K562 (cell line): Measurements from ENCODE around the gene UBASH3B. TPM values are rescaled to one million over a fixed set of nuclear protein-coding genes. Genes with fewer than 3 reads are reported as not detected.

ENCODE experiments used
- ATAC-seq: fragments of 200-7000 bp; cut with Tn5 transposase; 3 replicates; pipeline ENCODE4 v1.9.1; 2020; ENCODE audit warnings: moderate library complexity
- BruUV-seq: library from RNA; stranded (reverse); fragments of 400-500 nt; replicated peaks from 2 replicates; lab custom pipeline; 2021; lab: Mats Ljungman, UMichigan
- CTCF ChIA-PET: fragments of 300-600 bp; formaldehyde crosslinking; extraction: SDS; loops from one replicate; lab custom pipeline; 2021; ENCODE audit warnings: low intra/inter-chr PET ratio; lab: Yijun Ruan, JAX
- POLR2A ChIA-PET: fragments of 300-600, 350-650 bp; sonication (Branson Sonifier 250); formaldehyde crosslinking; extraction: SDS; loops from one replicate; lab custom pipeline; 2021; ENCODE audit warnings: antibody characterized with exemption, inconsistent platforms; lab: Yijun Ruan, JAX
- DNase-seq, 4 experiments: peaks; one replicate each; pipeline versions ENCODE4 v3.0.0 to v3.0.0-alpha.2; 2011 to 2018; ENCODE audit warnings: low spot score in 3 of 4, mixed read lengths in 3 of 4; ENCODE audit errors: extremely low read depth in 1 of 4
- FAIRE-seq: peaks from 2 replicates; lab custom pipeline; 2011; peaks lifted over from hg19 to GRCh38; lab: Jason Lieb, UNC
- H2AFZ ChIP-seq: 2 replicates; pipeline ENCODE4 v1.6.0; 2011; ENCODE audit warnings: low read depth, low read length, control low read depth, inconsistent platforms
- H3K27ac ChIP-seq: fragments of 200-600 bp; 3 replicates; pipeline ENCODE4 v1.8.0; 2011; ENCODE audit warnings: low read depth, mild to moderate bottlenecking, control low read depth, inconsistent platforms, low read length, moderate library complexity, mixed read lengths; ENCODE audit errors: extremely low read depth
- H3K27me3 ChIP-seq, 2 experiments: fragments of 300-600 bp in 1 of 2; 2 replicates in 1 of 2; 3 replicates in 1 of 2; pipeline versions ENCODE4 v1.6.0 to v1.8.0; 2011; ENCODE audit warnings: inconsistent platforms in 2 of 2, low read length in 2 of 2, mild to moderate bottlenecking in 1 of 2, mixed read lengths in 1 of 2, moderate library complexity in 1 of 2; ENCODE audit not compliant: control insufficient read depth in 2 of 2, insufficient read depth in 2 of 2
- H3K36me3 ChIP-seq: fragments of 300-600 bp; 3 replicates; pipeline ENCODE4 v1.8.0; 2011; ENCODE audit warnings: mild to moderate bottlenecking, low read length, inconsistent platforms; ENCODE audit not compliant: control insufficient read depth, insufficient read depth
- H3K4me1 ChIP-seq, 2 experiments: fragments of 200-600 bp in 1 of 2; replicated peaks in 1 of 2; 2 replicates in 1 of 2; 3 replicates in 1 of 2; pipeline versions ENCODE4 v1.5.1 to v1.8.0; 2011; ENCODE audit warnings: inconsistent platforms in 2 of 2, low read length in 2 of 2, mild to moderate bottlenecking in 1 of 2, mixed read lengths in 1 of 2, moderate library complexity in 1 of 2; ENCODE audit not compliant: control insufficient read depth in 2 of 2, insufficient read depth in 2 of 2
- H3K4me2 ChIP-seq: 2 replicates; pipeline ENCODE4 v1.6.1; 2011; ENCODE audit warnings: low read length, control low read depth, inconsistent platforms, mixed read lengths; ENCODE audit not compliant: insufficient read depth
- H3K4me3 ChIP-seq: fragments of 200-600 bp; sonication (generic), shearing (Covaris generic); 2 replicates; pipeline ENCODE4 v1.5.1; 2016; ENCODE audit warnings: control low read depth, inconsistent platforms
- H3K79me2 ChIP-seq: fragments of 200-600 bp; 3 replicates; pipeline ENCODE4 v1.8.0; 2011; ENCODE audit warnings: low read length, inconsistent platforms; ENCODE audit not compliant: control insufficient read depth, insufficient read depth
- H3K9ac ChIP-seq, 2 experiments: 2 replicates each; pipeline versions ENCODE4 v1.6.0 to v1.6.1; 2011; ENCODE audit warnings: low read depth in 2 of 2, low read length in 2 of 2, control low read depth in 1 of 2, inconsistent platforms in 1 of 2, mild to moderate bottlenecking in 1 of 2, mixed read lengths in 1 of 2; ENCODE audit not compliant: insufficient read depth in 1 of 2
- H3K9me1 ChIP-seq: one replicate; pipeline ENCODE4 v1.6.0; 2011; ENCODE audit warnings: inconsistent platforms, mild to moderate bottlenecking, low read length, moderate library complexity; ENCODE audit not compliant: control insufficient read depth, insufficient read depth
- H3K9me3 ChIP-seq: replicated peaks from 2 replicates; pipeline ENCODE4 v1.5.1; 2011; ENCODE audit warnings: low read depth, low read length, inconsistent platforms; ENCODE audit not compliant: control insufficient read depth, insufficient read depth
- H4K20me1 ChIP-seq: replicated peaks from 2 replicates; pipeline ENCODE4 v1.6.1; 2011; ENCODE audit warnings: low read length, inconsistent platforms, mixed read lengths; ENCODE audit not compliant: control insufficient read depth, insufficient read depth
- DMBX1 ChIP-seq: fragments of 250-450 bp; sonication (Bioruptor Pico); IDR thresholded peaks from 2 replicates; pipeline ENCODE4 v1.8.0; 2022; ENCODE audit warnings: inconsistent platforms, mild to moderate bottlenecking, moderate library complexity, borderline replicate concordance
- NFXL1 ChIP-seq: fragments of 450-650 bp; formaldehyde crosslinking; IDR thresholded peaks from 2 replicates; pipeline ENCODE4 v1.4.0; 2021; ENCODE audit warnings: mild to moderate bottlenecking
- POLR2A ChIP-seq: fragments of 450-650 bp; conservative IDR thresholded peaks from 2 replicates; pipeline ENCODE4 v1.6.1; 2016
- TAF7 ChIP-seq: fragments of 450-650 bp; IDR thresholded peaks from 2 replicates; pipeline ENCODE4 v1.6.1; 2016; ENCODE audit warnings: missing genetic modification characterization, missing compliant biosample characterization
- WGBS: fragments of 100-300 bp; shearing (Covaris generic); methylation state at CpG from one replicate; pipeline ENCODE4 v1.1.6; 2016; ENCODE audit warnings: low coverage, mixed read lengths; ENCODE audit not compliant: insufficient coverage; ENCODE audit errors: missing lambda C conversion rate; 5-methylcytosine and 5-hydroxymethylcytosine counted together
- in situ Hi-C: fragments of 300-500 bp; cut with MboI; formaldehyde crosslinking; loops from 4 replicates; pipeline ENCODE4 v1.15.0; 2018; ENCODE audit warnings: inconsistent platforms, mixed read lengths
- intact Hi-C: fragments of 100-400 bp; cut with micrococcal nuclease; formaldehyde crosslinking; loops from 2 replicates; pipeline ENCODE4 v1.14.2; 2022
- polyA plus RNA-seq, 8 experiments: library from polyadenylated mRNA; depleted of rRNA in 4 of 8; stranded (reverse) in 5 of 8; unstranded in 3 of 8; fragments of >200 nt; fragmentation: Nextera tagmentation in 2 of 8; fragmentation: Illumina TruSeq in 1 of 8; extraction: Ambion mirVana in 2 of 8; extraction: Trizol in 1 of 8; gene quantifications; 2 replicates each; pipeline versions ENCODE4 v1.2.1 to v1.2.3, GENCODE V29; 2011 to 2014; ENCODE audit warnings: inconsistent platforms in 1 of 8, missing spikeins in 1 of 8
- total RNA-seq, 7 experiments: library from RNA; depleted of rRNA in 6 of 7; stranded (reverse); fragments of >200 nt in 6 of 7; fragmentation: Illumina TruSeq in 2 of 7; extraction: Trizol in 2 of 7; gene quantifications; 2 replicates each; pipeline versions ENCODE4 v1.2.1 to v1.2.3, GENCODE V29; 2011 to 2021; ENCODE audit warnings: low replicate concordance in 1 of 7
- TF ChIP-seq, protein P1 (sequence below): fragments of 450-650 bp; formaldehyde crosslinking; IDR thresholded peaks from 2 replicates; pipeline ENCODE4 v1.4.0; 2020; ENCODE audit warnings: mild to moderate bottlenecking, moderate library complexity
- TF ChIP-seq, protein P2 (sequence below): fragments of 200-600 bp; sonication (generic); IDR thresholded peaks from one replicate; pipeline ENCODE4 v1.6.1; 2012; ENCODE audit warnings: mild to moderate bottlenecking, low read depth, low read length, inconsistent platforms
- TF ChIP-seq, protein P3 (sequence below), 2 experiments: fragments of 450-650 bp in 1 of 2; IDR thresholded peaks; 2 replicates each; pipeline ENCODE4 v1.6.1; 2011 to 2017; ENCODE audit warnings: low read depth in 2 of 2, antibody characterized with exemption in 1 of 2, borderline replicate concordance in 1 of 2, low read length in 1 of 2, mild to moderate bottlenecking in 1 of 2, mixed read lengths in 1 of 2; ENCODE audit not compliant: control insufficient read depth in 1 of 2

UBASH3B gene
- total and polyA plus RNA-seq, 9 of the 15 experiments (the other 6 are each of a cell fraction or from before 2014, with no cell fraction given), result 0.01 to 0.31 (median 0.08) TPM; not detected in 2

DNA sequence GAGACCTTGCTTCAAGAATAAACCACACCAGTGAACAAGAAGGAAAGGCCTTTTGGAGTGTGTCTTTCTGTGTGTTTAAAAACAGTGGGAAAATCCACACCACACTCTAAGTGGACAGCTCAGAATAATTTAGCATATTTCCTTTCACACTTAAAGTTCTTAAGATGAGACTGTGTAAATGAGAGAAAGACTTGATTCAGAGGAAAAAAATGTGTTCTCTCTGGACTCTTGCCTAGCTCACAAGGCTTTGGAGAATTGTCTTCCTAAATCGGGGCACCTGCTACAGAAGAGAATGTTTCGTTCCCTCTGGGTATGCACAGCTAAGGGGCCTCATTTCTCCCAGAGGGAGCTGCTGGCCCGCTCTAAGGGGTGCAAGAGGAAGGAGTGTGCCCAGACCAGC, 154.3 kb downstream of the UBASH3B start:
- Histone ChIP-seq H2AFZ (no peak overlapping the region), H3K9ac (no peak overlapping the region), H3K9me3 (no peaks in the 10 kb centered on the region), H3K4me1 (no peaks in the 10 kb centered on the region), H3K4me2 (no peak overlapping the region), H3K27ac (no peak overlapping the region), H3K79me2 (no peaks in the 10 kb centered on the region), H3K9me1 (no peaks in the 10 kb centered on the region), H3K36me3 (no peaks in the 10 kb centered on the region), H4K20me1 (no peaks in the 10 kb centered on the region), H3K27me3 (no peaks in the 10 kb centered on the region), H3K4me3 (no peak overlapping the region)
- FAIRE-seq (no peak), DNase-seq (no peak), ATAC-seq (no peak)
- in situ Hi-C loops, result no loop called here
- intact Hi-C loops, result no loop called here
- POLR2A ChIA-PET, result no interaction called here
- CTCF ChIA-PET, result no interaction called here
- no TSS peak for BruUV-seq
- WGBS, result 0% methylated on average over 3 of the region's 3 CpGs
- TF ChIP-seq TAF7 (no peak), NFXL1 (CRISPR knock-in tag) (no peak), POLR2A (no peak), DMBX1 (CRISPR knock-in tag) (no peak)
- TF ChIP-seq, protein P1, sequence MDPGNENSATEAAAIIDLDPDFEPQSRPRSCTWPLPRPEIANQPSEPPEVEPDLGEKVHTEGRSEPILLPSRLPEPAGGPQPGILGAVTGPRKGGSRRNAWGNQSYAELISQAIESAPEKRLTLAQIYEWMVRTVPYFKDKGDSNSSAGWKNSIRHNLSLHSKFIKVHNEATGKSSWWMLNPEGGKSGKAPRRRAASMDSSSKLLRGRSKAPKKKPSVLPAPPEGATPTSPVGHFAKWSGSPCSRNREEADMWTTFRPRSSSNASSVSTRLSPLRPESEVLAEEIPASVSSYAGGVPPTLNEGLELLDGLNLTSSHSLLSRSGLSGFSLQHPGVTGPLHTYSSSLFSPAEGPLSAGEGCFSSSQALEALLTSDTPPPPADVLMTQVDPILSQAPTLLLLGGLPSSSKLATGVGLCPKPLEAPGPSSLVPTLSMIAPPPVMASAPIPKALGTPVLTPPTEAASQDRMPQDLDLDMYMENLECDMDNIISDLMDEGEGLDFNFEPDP (CRISPR knock-in tag), result no peak
- TF ChIP-seq, protein P2, sequence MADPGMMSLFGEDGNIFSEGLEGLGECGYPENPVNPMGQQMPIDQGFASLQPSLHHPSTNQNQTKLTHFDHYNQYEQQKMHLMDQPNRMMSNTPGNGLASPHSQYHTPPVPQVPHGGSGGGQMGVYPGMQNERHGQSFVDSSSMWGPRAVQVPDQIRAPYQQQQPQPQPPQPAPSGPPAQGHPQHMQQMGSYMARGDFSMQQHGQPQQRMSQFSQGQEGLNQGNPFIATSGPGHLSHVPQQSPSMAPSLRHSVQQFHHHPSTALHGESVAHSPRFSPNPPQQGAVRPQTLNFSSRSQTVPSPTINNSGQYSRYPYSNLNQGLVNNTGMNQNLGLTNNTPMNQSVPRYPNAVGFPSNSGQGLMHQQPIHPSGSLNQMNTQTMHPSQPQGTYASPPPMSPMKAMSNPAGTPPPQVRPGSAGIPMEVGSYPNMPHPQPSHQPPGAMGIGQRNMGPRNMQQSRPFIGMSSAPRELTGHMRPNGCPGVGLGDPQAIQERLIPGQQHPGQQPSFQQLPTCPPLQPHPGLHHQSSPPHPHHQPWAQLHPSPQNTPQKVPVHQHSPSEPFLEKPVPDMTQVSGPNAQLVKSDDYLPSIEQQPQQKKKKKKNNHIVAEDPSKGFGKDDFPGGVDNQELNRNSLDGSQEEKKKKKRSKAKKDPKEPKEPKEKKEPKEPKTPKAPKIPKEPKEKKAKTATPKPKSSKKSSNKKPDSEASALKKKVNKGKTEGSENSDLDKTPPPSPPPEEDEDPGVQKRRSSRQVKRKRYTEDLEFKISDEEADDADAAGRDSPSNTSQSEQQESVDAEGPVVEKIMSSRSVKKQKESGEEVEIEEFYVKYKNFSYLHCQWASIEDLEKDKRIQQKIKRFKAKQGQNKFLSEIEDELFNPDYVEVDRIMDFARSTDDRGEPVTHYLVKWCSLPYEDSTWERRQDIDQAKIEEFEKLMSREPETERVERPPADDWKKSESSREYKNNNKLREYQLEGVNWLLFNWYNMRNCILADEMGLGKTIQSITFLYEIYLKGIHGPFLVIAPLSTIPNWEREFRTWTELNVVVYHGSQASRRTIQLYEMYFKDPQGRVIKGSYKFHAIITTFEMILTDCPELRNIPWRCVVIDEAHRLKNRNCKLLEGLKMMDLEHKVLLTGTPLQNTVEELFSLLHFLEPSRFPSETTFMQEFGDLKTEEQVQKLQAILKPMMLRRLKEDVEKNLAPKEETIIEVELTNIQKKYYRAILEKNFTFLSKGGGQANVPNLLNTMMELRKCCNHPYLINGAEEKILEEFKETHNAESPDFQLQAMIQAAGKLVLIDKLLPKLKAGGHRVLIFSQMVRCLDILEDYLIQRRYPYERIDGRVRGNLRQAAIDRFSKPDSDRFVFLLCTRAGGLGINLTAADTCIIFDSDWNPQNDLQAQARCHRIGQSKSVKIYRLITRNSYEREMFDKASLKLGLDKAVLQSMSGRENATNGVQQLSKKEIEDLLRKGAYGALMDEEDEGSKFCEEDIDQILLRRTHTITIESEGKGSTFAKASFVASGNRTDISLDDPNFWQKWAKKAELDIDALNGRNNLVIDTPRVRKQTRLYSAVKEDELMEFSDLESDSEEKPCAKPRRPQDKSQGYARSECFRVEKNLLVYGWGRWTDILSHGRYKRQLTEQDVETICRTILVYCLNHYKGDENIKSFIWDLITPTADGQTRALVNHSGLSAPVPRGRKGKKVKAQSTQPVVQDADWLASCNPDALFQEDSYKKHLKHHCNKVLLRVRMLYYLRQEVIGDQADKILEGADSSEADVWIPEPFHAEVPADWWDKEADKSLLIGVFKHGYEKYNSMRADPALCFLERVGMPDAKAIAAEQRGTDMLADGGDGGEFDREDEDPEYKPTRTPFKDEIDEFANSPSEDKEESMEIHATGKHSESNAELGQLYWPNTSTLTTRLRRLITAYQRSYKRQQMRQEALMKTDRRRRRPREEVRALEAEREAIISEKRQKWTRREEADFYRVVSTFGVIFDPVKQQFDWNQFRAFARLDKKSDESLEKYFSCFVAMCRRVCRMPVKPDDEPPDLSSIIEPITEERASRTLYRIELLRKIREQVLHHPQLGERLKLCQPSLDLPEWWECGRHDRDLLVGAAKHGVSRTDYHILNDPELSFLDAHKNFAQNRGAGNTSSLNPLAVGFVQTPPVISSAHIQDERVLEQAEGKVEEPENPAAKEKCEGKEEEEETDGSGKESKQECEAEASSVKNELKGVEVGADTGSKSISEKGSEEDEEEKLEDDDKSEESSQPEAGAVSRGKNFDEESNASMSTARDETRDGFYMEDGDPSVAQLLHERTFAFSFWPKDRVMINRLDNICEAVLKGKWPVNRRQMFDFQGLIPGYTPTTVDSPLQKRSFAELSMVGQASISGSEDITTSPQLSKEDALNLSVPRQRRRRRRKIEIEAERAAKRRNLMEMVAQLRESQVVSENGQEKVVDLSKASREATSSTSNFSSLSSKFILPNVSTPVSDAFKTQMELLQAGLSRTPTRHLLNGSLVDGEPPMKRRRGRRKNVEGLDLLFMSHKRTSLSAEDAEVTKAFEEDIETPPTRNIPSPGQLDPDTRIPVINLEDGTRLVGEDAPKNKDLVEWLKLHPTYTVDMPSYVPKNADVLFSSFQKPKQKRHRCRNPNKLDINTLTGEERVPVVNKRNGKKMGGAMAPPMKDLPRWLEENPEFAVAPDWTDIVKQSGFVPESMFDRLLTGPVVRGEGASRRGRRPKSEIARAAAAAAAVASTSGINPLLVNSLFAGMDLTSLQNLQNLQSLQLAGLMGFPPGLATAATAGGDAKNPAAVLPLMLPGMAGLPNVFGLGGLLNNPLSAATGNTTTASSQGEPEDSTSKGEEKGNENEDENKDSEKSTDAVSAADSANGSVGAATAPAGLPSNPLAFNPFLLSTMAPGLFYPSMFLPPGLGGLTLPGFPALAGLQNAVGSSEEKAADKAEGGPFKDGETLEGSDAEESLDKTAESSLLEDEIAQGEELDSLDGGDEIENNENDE, result no peak
- TF ChIP-seq, protein P3, sequence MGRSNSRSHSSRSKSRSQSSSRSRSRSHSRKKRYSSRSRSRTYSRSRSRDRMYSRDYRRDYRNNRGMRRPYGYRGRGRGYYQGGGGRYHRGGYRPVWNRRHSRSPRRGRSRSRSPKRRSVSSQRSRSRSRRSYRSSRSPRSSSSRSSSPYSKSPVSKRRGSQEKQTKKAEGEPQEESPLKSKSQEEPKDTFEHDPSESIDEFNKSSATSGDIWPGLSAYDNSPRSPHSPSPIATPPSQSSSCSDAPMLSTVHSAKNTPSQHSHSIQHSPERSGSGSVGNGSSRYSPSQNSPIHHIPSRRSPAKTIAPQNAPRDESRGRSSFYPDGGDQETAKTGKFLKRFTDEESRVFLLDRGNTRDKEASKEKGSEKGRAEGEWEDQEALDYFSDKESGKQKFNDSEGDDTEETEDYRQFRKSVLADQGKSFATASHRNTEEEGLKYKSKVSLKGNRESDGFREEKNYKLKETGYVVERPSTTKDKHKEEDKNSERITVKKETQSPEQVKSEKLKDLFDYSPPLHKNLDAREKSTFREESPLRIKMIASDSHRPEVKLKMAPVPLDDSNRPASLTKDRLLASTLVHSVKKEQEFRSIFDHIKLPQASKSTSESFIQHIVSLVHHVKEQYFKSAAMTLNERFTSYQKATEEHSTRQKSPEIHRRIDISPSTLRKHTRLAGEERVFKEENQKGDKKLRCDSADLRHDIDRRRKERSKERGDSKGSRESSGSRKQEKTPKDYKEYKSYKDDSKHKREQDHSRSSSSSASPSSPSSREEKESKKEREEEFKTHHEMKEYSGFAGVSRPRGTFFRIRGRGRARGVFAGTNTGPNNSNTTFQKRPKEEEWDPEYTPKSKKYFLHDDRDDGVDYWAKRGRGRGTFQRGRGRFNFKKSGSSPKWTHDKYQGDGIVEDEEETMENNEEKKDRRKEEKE (IDR thresholded peaks at IDR 0.05; ENCODE audit: borderline replicate concordance in 1 of 2, control insufficient read depth in 1 of 2, low read depth in 2 of 2, low read length in 1 of 2), result no peak
